ENCODE data around the gene DNAAF8. TPM values are rescaled to one million over a fixed set of nuclear protein-coding genes. Genes with fewer than 3 reads are reported as not detected.

The DNAAF8 gene
- total RNA-seq, 2 donors from 2014 or later, result 0.61 to 0.69 TPM

DNA sequence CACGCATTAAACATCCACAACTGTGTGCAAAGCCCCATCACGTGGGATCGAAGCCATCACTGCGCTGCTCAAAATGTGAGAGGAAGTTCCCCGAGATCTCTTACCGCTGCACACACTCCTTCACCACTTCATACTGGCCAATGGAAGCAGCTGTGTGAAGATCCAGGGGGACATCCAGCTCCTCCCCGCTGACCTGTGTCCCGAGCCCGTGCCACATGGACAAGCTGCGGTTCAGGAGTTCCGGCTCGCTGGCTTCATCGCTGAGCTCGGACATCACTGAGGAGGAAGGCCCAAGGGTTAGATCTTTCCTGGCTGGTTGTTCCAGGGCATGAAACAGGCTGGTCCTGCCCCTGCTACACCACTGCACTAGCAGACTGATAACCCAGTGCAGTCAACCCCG, 4.5 kb upstream of the DNAAF8 start:
- intact Hi-C loops (cut with DNase I), result loop anchor here (10.0 kb wide), 1 partner anchor 225 kb away; the partner anchor contains the start of gene SEC14L5

DNA sequence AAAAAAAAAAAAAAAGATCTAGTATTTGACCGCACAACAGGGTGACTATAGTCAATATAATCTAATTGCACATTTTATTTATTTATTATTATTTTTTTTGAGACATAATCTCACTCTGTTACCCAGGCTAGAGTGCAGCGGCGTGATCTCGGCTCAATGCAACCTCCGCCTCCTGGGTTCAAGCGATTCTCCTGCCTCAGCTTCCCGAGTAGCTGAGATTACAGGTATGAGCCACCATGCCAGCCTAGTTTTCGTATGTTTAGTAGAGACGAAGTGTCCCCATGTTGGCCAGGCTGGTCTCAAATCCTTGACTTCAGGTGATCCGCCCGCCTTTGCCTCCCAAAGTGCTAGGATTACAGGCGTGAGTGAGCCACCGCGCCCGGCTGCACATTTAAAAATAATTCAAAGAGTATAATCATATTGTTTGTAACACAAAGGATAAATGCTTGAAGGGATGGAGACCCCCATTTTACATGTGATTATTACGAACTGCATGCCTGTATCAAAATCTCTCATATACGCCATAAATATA, 1.1 kb upstream of the DNAAF8 start:
- H3K4me1 ChIP-seq, result no peaks in the 10 kb centered on the region
- intact Hi-C loops (cut with DNase I), result loop anchor here (10.0 kb wide), 1 partner anchor 222 kb away; the partner anchor contains the start of gene SEC14L5
- no peak for DNase-seq
- TF ChIP-seq, protein P1, sequence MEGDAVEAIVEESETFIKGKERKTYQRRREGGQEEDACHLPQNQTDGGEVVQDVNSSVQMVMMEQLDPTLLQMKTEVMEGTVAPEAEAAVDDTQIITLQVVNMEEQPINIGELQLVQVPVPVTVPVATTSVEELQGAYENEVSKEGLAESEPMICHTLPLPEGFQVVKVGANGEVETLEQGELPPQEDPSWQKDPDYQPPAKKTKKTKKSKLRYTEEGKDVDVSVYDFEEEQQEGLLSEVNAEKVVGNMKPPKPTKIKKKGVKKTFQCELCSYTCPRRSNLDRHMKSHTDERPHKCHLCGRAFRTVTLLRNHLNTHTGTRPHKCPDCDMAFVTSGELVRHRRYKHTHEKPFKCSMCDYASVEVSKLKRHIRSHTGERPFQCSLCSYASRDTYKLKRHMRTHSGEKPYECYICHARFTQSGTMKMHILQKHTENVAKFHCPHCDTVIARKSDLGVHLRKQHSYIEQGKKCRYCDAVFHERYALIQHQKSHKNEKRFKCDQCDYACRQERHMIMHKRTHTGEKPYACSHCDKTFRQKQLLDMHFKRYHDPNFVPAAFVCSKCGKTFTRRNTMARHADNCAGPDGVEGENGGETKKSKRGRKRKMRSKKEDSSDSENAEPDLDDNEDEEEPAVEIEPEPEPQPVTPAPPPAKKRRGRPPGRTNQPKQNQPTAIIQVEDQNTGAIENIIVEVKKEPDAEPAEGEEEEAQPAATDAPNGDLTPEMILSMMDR (IDR thresholded peaks at IDR 0.05), result no peak
- no peaks in the 10 kb centered on the region for H3K36me3 ChIP-seq
- H3K4me3 ChIP-seq, result peak overlapping the region; percentile 99
- no peak overlapping the region for H3K27ac ChIP-seq
- no peaks in the 10 kb centered on the region for H3K27me3 ChIP-seq
- H3K9me3 ChIP-seq, result no peaks in the 10 kb centered on the region
- peak overlapping the region; percentile 76 to 85 for H3K9ac ChIP-seq (ENCODE audit: low read depth in 2 of 2, low read length in 2 of 2)

More for the DNA sequence above, 4.5 kb upstream of the DNAAF8 start:
- no peaks in the 10 kb centered on the region for H3K27me3 ChIP-seq
- DNase-seq, result no peak
- H3K9me3 ChIP-seq, result no peaks in the 10 kb centered on the region
- no peak overlapping the region for H3K27ac ChIP-seq
- no peaks in the 10 kb centered on the region for H3K36me3 ChIP-seq
- H3K4me3 ChIP-seq, result no peak overlapping the region
- no peak overlapping the region for H3K9ac ChIP-seq (ENCODE audit: low read depth in 2 of 2, low read length in 2 of 2)
- TF ChIP-seq, protein P1 (IDR thresholded peaks at IDR 0.05), result no peak
- no peaks in the 10 kb centered on the region for H3K4me1 ChIP-seq

DNA sequence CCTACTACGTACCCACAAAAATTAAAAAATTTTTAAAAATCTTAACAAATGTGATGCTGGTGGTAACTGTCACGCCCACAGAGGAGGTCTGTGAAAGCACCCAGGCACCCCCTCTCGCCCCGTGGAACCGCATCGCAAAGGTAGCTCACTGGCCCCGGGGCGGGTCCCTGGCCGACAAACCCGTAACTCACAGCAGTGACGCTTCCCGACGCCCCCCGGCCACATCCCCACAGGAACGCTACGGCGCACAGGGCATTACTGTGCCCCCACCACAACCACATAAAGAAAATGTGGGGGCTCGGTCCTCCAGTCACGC, 632 bp upstream of the DNAAF8 start:
- no peaks in the 10 kb centered on the region for H3K9me3 ChIP-seq
- H3K4me1 ChIP-seq, result no peaks in the 10 kb centered on the region
- H3K4me3 ChIP-seq, result peak overlapping the region; percentile 99
- intact Hi-C loops (cut with DNase I), result loop anchor here (10.0 kb wide), 1 partner anchor 221 kb away; the partner anchor contains the start of gene SEC14L5
- TF ChIP-seq, protein P1 (IDR thresholded peaks at IDR 0.05), result no peak
- peak overlapping the region; percentile 76 to 85 for H3K9ac ChIP-seq (ENCODE audit: low read depth in 2 of 2, low read length in 2 of 2)
- no peak for DNase-seq
- no peaks in the 10 kb centered on the region for H3K36me3 ChIP-seq
- no peaks in the 10 kb centered on the region for H3K27me3 ChIP-seq
- H3K27ac ChIP-seq, result peak overlapping the region; percentile 80

DNA sequence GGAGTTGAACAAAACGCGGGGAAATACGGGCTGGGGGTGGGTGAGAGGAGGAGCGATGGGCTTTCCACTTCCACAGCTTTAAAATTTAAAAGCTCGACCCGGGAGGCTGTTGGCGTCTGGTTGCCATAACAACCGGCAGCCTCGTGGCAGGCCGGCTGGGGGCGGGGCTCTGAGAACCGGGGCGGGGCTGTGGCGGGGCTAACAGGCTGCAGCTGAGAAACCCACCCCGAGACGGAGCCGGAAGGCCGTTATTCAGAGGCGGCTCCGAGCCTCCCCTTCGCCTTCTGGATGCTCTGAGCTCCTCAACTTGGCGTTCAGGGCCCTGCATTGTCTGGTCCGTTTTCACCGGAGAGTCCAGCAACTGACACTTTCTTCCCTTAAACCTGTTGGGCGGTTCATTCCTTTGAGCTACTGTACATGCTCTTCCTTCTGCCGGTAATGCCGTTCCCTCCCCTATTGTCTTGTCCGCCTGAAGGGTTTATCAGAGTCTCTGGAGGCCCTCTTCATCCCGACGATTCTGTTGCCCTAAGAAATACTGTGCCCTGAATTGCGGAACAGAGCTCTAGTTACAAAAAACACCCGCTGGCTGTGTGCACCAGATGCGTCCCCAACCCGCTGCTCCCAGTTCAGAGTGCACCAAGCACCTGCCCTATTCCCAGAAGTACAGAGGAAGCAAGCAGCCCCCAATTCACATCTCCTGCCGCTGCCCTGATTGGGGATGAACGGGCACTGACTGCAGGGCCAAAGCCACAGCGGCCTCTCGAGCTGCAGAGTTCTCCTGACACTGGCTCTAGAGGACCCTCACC, 596 bp downstream of the DNAAF8 start:
- Histone ChIP-seq H3K9me3 (no peaks in the 10 kb centered on the region), H3K36me3 (no peaks in the 10 kb centered on the region), H3K9ac (ENCODE audit: low read depth in 2 of 2, low read length in 2 of 2) (peak overlapping the region; percentile 51 to 82), H3K27ac (peak overlapping the region; percentile 80), H3K27me3 (no peaks in the 10 kb centered on the region), H3K4me1 (no peaks in the 10 kb centered on the region), H3K4me3 (peak overlapping the region; percentile 99)
- TF ChIP-seq, protein P1 (IDR thresholded peaks at IDR 0.05), result no peak
- peak; percentile 95 for DNase-seq
- intact Hi-C loops (cut with DNase I), result loop anchor here (10.0 kb wide), 1 partner anchor 220 kb away; the partner anchor contains the start of gene SEC14L5

DNA sequence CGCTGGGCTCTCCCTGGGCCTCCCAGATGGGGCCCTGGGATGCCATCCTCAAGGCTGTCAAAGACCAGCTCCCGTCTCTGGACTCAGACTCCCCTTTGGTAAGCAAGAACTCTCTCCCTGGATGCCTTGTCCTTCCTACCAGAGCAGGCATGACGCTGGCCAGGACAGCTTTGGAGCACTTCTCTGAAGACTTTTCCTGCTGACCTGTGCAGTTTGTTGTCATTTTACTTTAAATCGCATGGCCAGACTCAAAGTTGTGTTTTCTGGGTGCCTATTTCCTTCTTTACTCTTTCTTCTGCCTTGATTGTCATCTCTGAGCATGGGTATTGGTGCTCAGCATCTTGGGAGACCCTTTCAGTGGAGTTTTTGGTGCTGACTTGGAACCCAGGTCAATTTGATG, 2.2 kb downstream of the DNAAF8 start:
- no peak overlapping the region for H3K27ac ChIP-seq
- no peaks in the 10 kb centered on the region for H3K9me3 ChIP-seq
- H3K4me1 ChIP-seq, result no peaks in the 10 kb centered on the region
- no peaks in the 10 kb centered on the region for H3K27me3 ChIP-seq
- no peak overlapping the region for H3K4me3 ChIP-seq
- no peak overlapping the region for H3K9ac ChIP-seq (ENCODE audit: low read depth in 2 of 2, low read length in 2 of 2)
- intact Hi-C loops (cut with DNase I), result loop anchor here (10.0 kb wide), 1 partner anchor 218 kb away; the partner anchor contains the start of gene SEC14L5
- H3K36me3 ChIP-seq, result no peaks in the 10 kb centered on the region
- TF ChIP-seq, protein P1 (IDR thresholded peaks at IDR 0.05), result no peak
- DNase-seq, result no peak

Data from colonic mucosa (tissue), 4 donors.